Smooth muscle cell (in vitro differentiated cells): ENCODE results near the gene SYT2. TPM values are rescaled to one million over a fixed set of nuclear protein-coding genes. Genes with fewer than 3 reads are reported as not detected.

Source experiments
- DNase-seq: peaks from one replicate; lab custom pipeline; 2025; ENCODE audit not compliant: unreplicated experiment; lab: John Stamatoyannopoulos, UW
- H2AFZ ChIP-seq: fragments of 200-600 bp; sonication (generic); 2 replicates; pipeline ENCODE4 v1.6.0; 2016; ENCODE audit warnings: antibody characterized with exemption, low read depth, mild to moderate bottlenecking
- H3F3A ChIP-seq: fragments of 200-600 bp; sonication (generic); 2 replicates; pipeline ENCODE4 v1.6.0; 2017; ENCODE audit warnings: antibody characterized with exemption, low read depth
- H3K27ac ChIP-seq: fragments of 200-600 bp; sonication (generic); 2 replicates; pipeline ENCODE4 v1.5.1; 2016; ENCODE audit warnings: low read depth, mild to moderate bottlenecking
- H3K27me3 ChIP-seq: fragments of 200-600 bp; sonication (generic); 2 replicates; pipeline ENCODE4 v1.6.1; 2016; ENCODE audit warnings: low read depth, mild to moderate bottlenecking
- H3K36me3 ChIP-seq: fragments of 200-600 bp; sonication (generic); 2 replicates; pipeline ENCODE4 v1.5.1; 2016; ENCODE audit warnings: low read depth
- H3K4me1 ChIP-seq: fragments of 200-600 bp; sonication (generic); 2 replicates; pipeline ENCODE4 v1.5.1; 2016; ENCODE audit warnings: low read depth
- H3K4me2 ChIP-seq: fragments of 200-600 bp; sonication (generic); 2 replicates; pipeline ENCODE4 v1.6.0; 2016; ENCODE audit warnings: mild to moderate bottlenecking
- H3K4me3 ChIP-seq: fragments of 200-600 bp; sonication (generic); 2 replicates; pipeline ENCODE4 v1.5.1; 2016; ENCODE audit warnings: mild to moderate bottlenecking
- H3K79me2 ChIP-seq: fragments of 200-600 bp; sonication (generic); 2 replicates; pipeline ENCODE4 v1.6.0; 2016; ENCODE audit warnings: low read depth, mild to moderate bottlenecking
- H3K9ac ChIP-seq: fragments of 200-600 bp; sonication (generic); 2 replicates; pipeline ENCODE4 v1.6.0; 2016; ENCODE audit warnings: low read depth
- H3K9me3 ChIP-seq: fragments of 200-600 bp; sonication (generic); replicated peaks from 2 replicates; pipeline ENCODE4 v1.5.1; 2016; ENCODE audit warnings: low read depth
- H4K20me1 ChIP-seq: fragments of 200-600 bp; sonication (generic); 2 replicates; pipeline ENCODE4 v1.6.0; 2016; ENCODE audit warnings: low read depth
- CTCF ChIP-seq: fragments of 200-600 bp; sonication (generic); IDR thresholded peaks from 2 replicates; pipeline ENCODE4 v1.5.1; 2017; ENCODE audit warnings: borderline replicate concordance, mild to moderate bottlenecking, antibody characterized with exemption; ENCODE audit not compliant: insufficient read depth, poor library complexity, severe bottlenecking
- WGBS: methylation state at CpG from one replicate; pipeline ENCODE4 v1.1.7; 2016; ENCODE audit warnings: low lambda C conversion rate; 5-methylcytosine and 5-hydroxymethylcytosine counted together
- polyA plus RNA-seq: library from polyadenylated mRNA; unstranded; fragments of >200 nt; fragmentation: Nextera tagmentation; extraction: Ambion mirVana; gene quantifications from 2 replicates; pipeline ENCODE4 v1.2.1, GENCODE V29; 2016
- total RNA-seq: library from RNA; depleted of rRNA; stranded (reverse); fragments of >200 nt; gene quantifications from 2 replicates; pipeline ENCODE4 v1.2.3, GENCODE V29; 2014

The SYT2 gene
- total and polyA plus RNA-seq, 2 experiments from 2014 or later, result not detected

GRCh38 chr1:202577381-202577780 is 132.9 kb downstream of the SYT2 start:
- DNase-seq, result no peak
- no peak for TF ChIP-seq CTCF
- H3K27ac ChIP-seq, result no peak overlapping the region
- H3K4me3 ChIP-seq, result no peak overlapping the region
- peaks cover 14% of the 10 kb centered on the region for H3F3A ChIP-seq
- no peaks in the 10 kb centered on the region for H3K9me3 ChIP-seq
- peaks cover 40% of the 10 kb centered on the region for H3K4me1 ChIP-seq
- no peaks in the 10 kb centered on the region for H3K27me3 ChIP-seq
- no peaks in the 10 kb centered on the region for H3K79me2 ChIP-seq
- WGBS, result 29% methylated on average over 2 of the region's 2 CpGs
- no peak overlapping the region for H2AFZ ChIP-seq
- no peaks in the 10 kb centered on the region for H4K20me1 ChIP-seq
- peak overlapping the region; percentile 70 for H3K4me2 ChIP-seq
- no peaks in the 10 kb centered on the region for H3K36me3 ChIP-seq
- H3K9ac ChIP-seq, result no peak overlapping the region

GRCh38 chr1:202576816-202577215 is 133.4 kb downstream of the SYT2 start:
- no peaks in the 10 kb centered on the region for H3K9me3 ChIP-seq
- no peaks in the 10 kb centered on the region for H3K36me3 ChIP-seq
- no peak for DNase-seq
- H3K4me1 ChIP-seq, result peaks cover 40% of the 10 kb centered on the region
- 95% methylated on average over 1 of the region's 1 CpG for WGBS
- no peak overlapping the region for H3K4me3 ChIP-seq
- no peak for TF ChIP-seq CTCF
- H2AFZ ChIP-seq, result no peak overlapping the region
- H3K79me2 ChIP-seq, result no peaks in the 10 kb centered on the region
- no peaks in the 10 kb centered on the region for H3K27me3 ChIP-seq
- no peak overlapping the region for H3K9ac ChIP-seq
- H4K20me1 ChIP-seq, result no peaks in the 10 kb centered on the region
- peaks cover 14% of the 10 kb centered on the region for H3F3A ChIP-seq
- H3K27ac ChIP-seq, result no peak overlapping the region
- H3K4me2 ChIP-seq, result peak overlapping the region; percentile 70

GRCh38 chr1:202575918-202576653 is 134.2 kb downstream of the SYT2 start:
- H3K36me3 ChIP-seq, result no peaks in the 10 kb centered on the region
- WGBS, result 65% methylated on average over 2 of the region's 2 CpGs
- no peak overlapping the region for H2AFZ ChIP-seq
- no peak for DNase-seq
- H4K20me1 ChIP-seq, result no peaks in the 10 kb centered on the region
- peaks cover 40% of the 10 kb centered on the region for H3K4me1 ChIP-seq
- no peak for TF ChIP-seq CTCF
- H3K4me2 ChIP-seq, result no peak overlapping the region
- no peak overlapping the region for H3K9ac ChIP-seq
- H3K4me3 ChIP-seq, result no peak overlapping the region
- H3K79me2 ChIP-seq, result no peaks in the 10 kb centered on the region
- no peaks in the 10 kb centered on the region for H3K9me3 ChIP-seq
- H3K27ac ChIP-seq, result no peak overlapping the region
- no peaks in the 10 kb centered on the region for H3K27me3 ChIP-seq
- peaks cover 14% of the 10 kb centered on the region for H3F3A ChIP-seq

GRCh38 chr1:202572867-202573266 is 137.4 kb downstream of the SYT2 start:
- Histone ChIP-seq H3K4me2 (no peak overlapping the region), H3K79me2 (no peaks in the 10 kb centered on the region), H3K27me3 (no peaks in the 10 kb centered on the region), H3K4me3 (no peak overlapping the region), H3K27ac (no peak overlapping the region), H4K20me1 (no peaks in the 10 kb centered on the region), H3F3A (peaks cover 7% of the 10 kb centered on the region), H3K9ac (no peak overlapping the region), H3K4me1 (peaks cover 20% of the 10 kb centered on the region), H2AFZ (no peak overlapping the region), H3K9me3 (no peaks in the 10 kb centered on the region), H3K36me3 (no peaks in the 10 kb centered on the region)
- 100% methylated on average over 1 of the region's 1 CpG for WGBS
- no peak for DNase-seq
- TF ChIP-seq CTCF, result no peak
